Right lung (tissue), 10 donors: Measurements from ENCODE around the gene LURAP1L. TPM values are rescaled to one million over a fixed set of nuclear protein-coding genes. Genes with fewer than 3 reads are reported as not detected.

Experiments used
- DNase-seq, 2 donors: peaks; one replicate each; pipeline ENCODE4 v3.0.0-alpha.2; 2013
- long read RNA-seq, 8 donors: transcript quantifications; one replicate each; lab custom pipeline, GENCODE V29; 2026
- polyA plus RNA-seq, 5 donors: library from polyadenylated mRNA; unstranded; fragments of 120-200 nt; gene quantifications; one replicate each; pipeline versions ENCODE4 v1.2.1 to v1.2.3, GENCODE V29; 2013; ENCODE audit warnings: inconsistent platforms in 1 of 5, low replicate concordance in 1 of 5; ENCODE audit not compliant: insufficient read length in 5 of 5, insufficient read depth in 1 of 5

LURAP1L gene, protein sequence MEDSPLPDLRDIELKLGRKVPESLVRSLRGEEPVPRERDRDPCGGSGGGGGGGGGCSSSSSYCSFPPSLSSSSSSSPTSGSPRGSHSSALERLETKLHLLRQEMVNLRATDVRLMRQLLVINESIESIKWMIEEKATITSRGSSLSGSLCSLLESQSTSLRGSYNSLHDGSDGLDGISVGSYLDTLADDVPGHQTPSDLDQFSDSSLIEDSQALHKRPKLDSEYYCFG
- 10 to 100 TPM; 54.0 to 78.3 (median 60.8) TPM for polyA plus RNA-seq
- long read RNA-seq, donor 1, transcript LURAP1L-201 (2 exons, 1,753 nt), result major isoform, 46 of 69 reads
- long read RNA-seq, donor 1, partial matches to known transcripts, result 22 of 69 reads
- long read RNA-seq, donor 1, other reads (novel, unspliced or antisense), result 0 of 69 reads
- long read RNA-seq, donor 2, transcript LURAP1L-201 (2 exons, 1,753 nt), result major isoform, 20 of 26 reads
- long read RNA-seq, donor 2, partial matches to known transcripts, result 5 of 26 reads
- long read RNA-seq, donor 2, other reads (novel, unspliced or antisense), result 0 of 26 reads
- long read RNA-seq, donor 3, transcript LURAP1L-201 (2 exons, 1,753 nt), result major isoform, 31 of 31 reads
- long read RNA-seq, donor 3, partial matches to known transcripts, result 0 of 31 reads
- long read RNA-seq, donor 3, other reads (novel, unspliced or antisense), result 0 of 31 reads
- long read RNA-seq, donor 4, transcript LURAP1L-201 (2 exons, 1,753 nt), result major isoform, 46 of 47 reads
- long read RNA-seq, donor 4, partial matches to known transcripts, result 0 of 47 reads
- long read RNA-seq, donor 4, other reads (novel, unspliced or antisense), result 0 of 47 reads
- long read RNA-seq, donor 5, transcript LURAP1L-201 (2 exons, 1,753 nt), result major isoform, 45 of 45 reads
- long read RNA-seq, donor 5, partial matches to known transcripts, result 0 of 45 reads
- long read RNA-seq, donor 5, other reads (novel, unspliced or antisense), result 0 of 45 reads
- long read RNA-seq, donor 6, transcript LURAP1L-201 (2 exons, 1,753 nt), result major isoform, 63 of 64 reads
- long read RNA-seq, donor 6, partial matches to known transcripts, result 0 of 64 reads
- long read RNA-seq, donor 6, other reads (novel, unspliced or antisense), result 0 of 64 reads
- long read RNA-seq, donor 7, transcript LURAP1L-201 (2 exons, 1,753 nt), result major isoform, 43 of 44 reads
- long read RNA-seq, donor 7, partial matches to known transcripts, result 0 of 44 reads
- long read RNA-seq, donor 7, other reads (novel, unspliced or antisense), result 0 of 44 reads
- long read RNA-seq, donor 8, transcript LURAP1L-201 (2 exons, 1,753 nt), result major isoform, 15 of 15 reads
- long read RNA-seq, donor 8, partial matches to known transcripts, result 0 of 15 reads
- long read RNA-seq, donor 8, other reads (novel, unspliced or antisense), result 0 of 15 reads

- peak; percentile 73 to 81 for DNase-seq
These were observed at the start of gene LURAP1L for GRCh38 chr9:12774861-12775678. Gene LURAP1L, plus strand, starts transcription at chr9:12775020. Its CDS starts 696 bp downstream, at chr9:12775716.

GRCh38 chr9:12726795-12727194, 48.0 kb upstream of the LURAP1L start:
- no peak for DNase-seq

GRCh38 chr9:12730198-12730597, 44.6 kb upstream of the LURAP1L start:
- DNase-seq, result no peak

DNA sequence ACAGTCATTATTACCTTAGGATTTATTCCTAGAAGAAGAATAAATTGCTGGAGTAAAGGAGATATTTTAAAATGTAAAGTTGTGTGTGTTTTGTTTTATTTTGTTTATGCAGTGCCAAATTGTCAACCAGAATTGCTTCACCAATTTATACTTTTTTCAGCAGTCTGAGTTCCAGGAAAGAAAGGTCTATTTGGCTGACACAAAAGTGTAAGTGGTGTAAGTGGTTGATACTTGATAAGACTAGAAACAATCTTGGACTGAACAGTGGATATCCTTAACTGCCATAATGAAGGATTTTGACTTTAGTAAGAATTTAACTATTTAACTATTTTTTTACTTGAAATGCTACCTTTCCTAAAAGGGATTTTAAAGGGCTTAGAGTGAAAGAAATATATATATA, 43.9 kb upstream of the LURAP1L start:
- DNase-seq, result peak; percentile 61

DNA sequence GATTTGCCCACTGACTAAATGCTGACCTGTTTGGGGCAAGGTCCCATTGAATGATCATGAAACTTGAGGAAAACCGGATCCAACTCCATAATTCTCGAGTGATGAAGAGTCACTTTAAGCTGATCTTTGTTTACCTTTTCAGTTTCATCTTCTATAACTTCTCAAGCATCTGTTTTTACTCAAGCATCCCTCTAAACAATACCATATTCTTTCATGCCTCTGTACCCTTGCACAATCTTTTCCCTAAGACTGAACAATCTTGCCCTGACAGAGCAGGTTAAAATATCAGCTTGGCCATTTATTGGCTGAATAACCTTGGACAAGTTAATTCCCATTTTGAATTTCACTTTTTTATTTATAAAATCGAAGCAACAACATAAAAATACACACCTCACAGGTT, 41.8 kb upstream of the LURAP1L start:
- DNase-seq, result no peak

- no peak for DNase-seq
These were observed 39.2 kb upstream of the LURAP1L start for GRCh38 chr9:12735665-12736064.

- DNase-seq, result no peak
These were observed 36.9 kb upstream of the LURAP1L start for GRCh38 chr9:12737871-12738270.

DNA sequence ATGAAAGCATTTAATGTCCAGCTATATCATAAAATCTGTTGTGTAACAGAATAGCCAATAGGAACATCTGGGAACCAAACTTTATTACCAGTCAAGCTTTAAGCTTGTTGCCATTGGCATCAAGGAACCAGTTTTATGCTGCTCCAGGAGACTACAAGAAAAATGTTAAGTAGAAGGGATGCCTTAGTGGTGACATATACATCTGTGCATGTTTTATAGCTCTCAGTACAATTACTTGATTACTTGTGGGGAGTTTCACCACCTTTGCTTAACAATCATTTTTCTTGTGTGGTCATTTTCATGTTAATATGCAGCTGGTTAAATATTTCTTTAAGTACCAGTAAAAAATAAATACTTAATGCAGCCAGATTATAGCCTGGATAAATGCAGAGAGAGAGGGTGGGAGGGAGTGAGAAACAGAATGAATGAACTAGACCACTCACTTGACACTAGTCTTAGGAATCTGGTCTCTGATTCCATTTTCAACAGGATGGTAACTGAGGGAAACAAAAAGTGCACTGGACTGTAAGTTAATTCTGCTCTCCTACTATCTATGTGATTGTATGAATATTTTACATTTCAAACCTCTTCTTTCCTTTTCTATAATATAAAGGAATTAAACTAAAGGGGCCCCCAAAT, 35.7 kb upstream of the LURAP1L start:
- DNase-seq, result no peak

GRCh38 chr9:12740845-12741244, 34.0 kb upstream of the LURAP1L start:
- DNase-seq, result no peak

DNA sequence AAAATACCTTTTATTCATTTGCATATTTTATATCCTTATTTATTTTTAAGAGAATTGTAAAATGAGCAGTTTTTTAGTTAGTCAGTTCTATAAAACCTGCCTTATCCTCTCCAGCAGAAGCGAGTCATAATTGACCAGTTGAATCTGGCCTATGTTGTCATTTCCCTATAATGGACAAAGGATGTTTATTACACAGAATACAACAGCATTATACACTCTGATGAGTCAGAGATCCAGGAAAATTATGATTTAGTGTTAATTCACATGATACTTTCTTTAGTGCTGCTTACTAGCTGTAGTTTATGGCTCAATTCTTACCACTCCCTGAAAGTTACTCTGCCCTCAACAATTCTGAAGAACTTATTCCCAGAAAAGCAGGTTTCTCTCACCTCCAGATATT, 26.8 kb upstream of the LURAP1L start:
- no peak for DNase-seq

DNA sequence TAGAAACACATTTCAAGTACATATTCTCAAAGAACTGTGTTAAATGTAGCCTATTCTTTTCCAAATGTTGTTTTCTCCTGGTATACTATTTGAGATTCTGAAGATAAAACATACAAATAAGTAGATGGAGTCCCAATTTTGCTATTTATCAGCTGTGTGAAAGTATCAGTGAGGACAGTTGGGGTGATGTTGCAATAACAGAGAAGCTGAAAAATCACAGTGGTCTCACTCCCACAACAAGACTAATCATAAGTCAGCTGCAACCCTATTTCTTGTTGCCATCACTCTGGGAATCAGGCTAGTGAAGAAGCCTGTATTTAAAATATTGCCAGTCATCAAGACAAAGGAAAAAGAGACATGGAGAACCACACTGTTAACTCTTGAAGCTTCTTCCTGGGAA, 25.9 kb upstream of the LURAP1L start:
- DNase-seq, result no peak

DNA sequence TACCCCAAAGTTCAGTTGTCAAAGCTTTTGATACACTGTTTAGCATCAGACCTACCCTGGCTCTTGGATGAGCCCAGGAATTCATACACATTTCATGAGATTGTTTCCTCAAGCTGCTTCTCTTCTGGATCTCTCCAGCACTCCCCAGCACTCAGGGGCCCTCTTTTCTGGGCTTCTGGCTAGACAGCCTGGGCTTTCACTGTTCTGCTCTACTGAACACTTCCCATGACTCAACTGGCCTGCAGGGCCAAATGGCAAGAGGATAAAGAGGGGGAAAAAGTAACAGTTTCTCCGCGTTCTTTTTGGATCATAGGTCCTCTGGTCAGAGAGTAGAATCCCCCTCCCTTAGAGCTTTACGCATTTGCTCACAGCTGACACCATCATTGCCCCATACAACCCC, 20.9 kb upstream of the LURAP1L start:
- no peak for DNase-seq

GRCh38 chr9:12759761-12760160, 15.1 kb upstream of the LURAP1L start:
- no peak for DNase-seq

GRCh38 chr9:12760758-12761157, 14.1 kb upstream of the LURAP1L start:
- no peak for DNase-seq

- DNase-seq, result no peak
These were observed 10.7 kb upstream of the LURAP1L start for GRCh38 chr9:12764150-12764549.

DNA sequence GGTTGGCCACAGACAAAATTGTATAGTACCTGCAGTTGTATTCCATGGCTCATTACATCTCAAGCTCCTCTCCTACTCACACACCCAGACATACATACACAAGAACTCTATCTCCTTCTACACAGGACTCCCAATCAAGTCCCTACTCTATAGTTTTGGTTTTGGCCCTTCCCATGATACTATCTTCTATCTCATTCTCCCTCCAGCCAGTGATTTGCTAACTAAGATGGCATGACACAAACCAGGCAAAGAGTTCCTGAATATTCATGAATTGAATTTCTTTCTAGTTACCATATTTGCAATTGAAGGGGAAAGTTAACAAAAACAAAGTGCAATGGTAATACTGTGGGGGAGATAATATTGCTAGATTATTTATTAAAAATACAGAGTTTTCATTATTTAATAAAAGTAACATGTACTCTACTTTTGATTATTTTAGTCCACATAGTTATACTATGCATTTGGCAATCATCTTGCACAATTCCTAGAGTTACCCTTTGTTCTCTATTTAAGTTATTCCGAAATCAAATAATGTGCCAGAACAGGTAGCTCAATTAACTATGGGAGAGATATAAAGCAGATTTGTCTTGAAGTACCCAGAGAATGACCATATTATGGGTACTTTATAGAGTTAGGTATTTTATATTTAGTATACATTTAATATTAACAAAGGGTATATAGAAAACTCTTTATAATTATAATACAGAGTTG, 9.6 kb upstream of the LURAP1L start:
- no peak for DNase-seq

DNA sequence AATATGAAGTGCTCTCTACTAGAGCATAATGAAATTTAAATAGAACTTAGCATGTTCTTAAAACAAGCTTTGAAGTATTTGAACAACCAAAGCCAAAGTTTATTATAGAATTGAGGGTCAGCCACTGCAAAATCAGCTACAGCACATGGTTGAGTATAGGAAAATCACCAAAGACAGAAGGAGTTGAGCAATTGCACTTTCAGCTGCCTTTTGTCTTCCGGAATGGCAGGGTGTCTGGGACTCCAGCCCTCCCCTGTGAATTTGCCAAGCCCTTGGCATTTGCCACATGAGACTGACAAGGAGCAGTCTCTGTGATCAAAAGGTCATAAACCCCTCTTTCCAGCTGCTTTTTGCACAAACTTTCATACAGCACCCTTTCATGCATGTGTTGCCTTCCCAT, 8.5 kb upstream of the LURAP1L start:
- no peak for DNase-seq

GRCh38 chr9:12770261-12770660, 4.6 kb upstream of the LURAP1L start:
- no peak for DNase-seq

- DNase-seq, result no peak
These were observed 2.9 kb upstream of the LURAP1L start for GRCh38 chr9:12771891-12772290.

DNA sequence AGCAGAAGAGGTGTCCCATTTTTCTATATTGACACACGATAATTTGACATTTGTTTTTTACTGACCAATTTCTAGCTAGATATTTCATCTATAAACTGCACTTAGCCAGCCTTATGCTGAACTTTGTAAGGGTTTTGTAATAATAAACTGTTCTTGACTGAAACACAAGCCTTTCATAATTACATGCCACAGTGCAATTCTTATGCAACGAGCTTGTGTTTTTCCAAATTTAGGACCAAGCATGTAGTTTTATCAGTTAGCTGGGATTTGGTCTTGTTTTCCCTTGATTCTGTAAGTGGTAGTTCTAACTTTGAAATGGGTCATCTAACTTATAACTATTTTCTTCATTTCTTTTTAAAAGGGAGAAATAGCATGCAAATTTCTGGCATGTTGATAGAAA, 1.3 kb upstream of the LURAP1L start:
- DNase-seq, result peak in 1 of 2 donors; percentile 64
